HCT116 (cell line): ENCODE results near the gene ZMYM4. TPM values are rescaled to one million over a fixed set of nuclear protein-coding genes. Genes with fewer than 3 reads are reported as not detected.
A peak's percentile ranks its signal among the peaks of the same experiment; 100 is the strongest.

Experiments
- ATAC-seq: fragments of 200-7000 bp; cut with Tn5 transposase; 2 replicates; pipeline ENCODE4 v1.9.1; 2020; ENCODE audit warnings: mild to moderate bottlenecking, moderate library complexity
- Bru-seq: library from RNA; stranded (reverse); fragments of 400-500 nt; gene quantifications from one replicate; lab custom pipeline; 2021; lab: Mats Ljungman, UMichigan
- BruChase-seq, 2 experiments: library from RNA; stranded (reverse); fragments of 400-500 nt; gene quantifications; one replicate each; lab custom pipeline; 2021; lab: Mats Ljungman, UMichigan
- BruUV-seq: library from RNA; stranded (reverse); fragments of 400-500 nt; replicated peaks from 2 replicates; lab custom pipeline; 2021; lab: Mats Ljungman, UMichigan
- CTCF ChIA-PET: fragments of 300-600 bp; sonication (Branson Sonifier 250); formaldehyde crosslinking; loops from one replicate; lab custom pipeline; 2021; ENCODE audit warnings: antibody characterized with exemption; lab: Charles Lee
- POLR2A ChIA-PET: fragments of 300-600, 350-600 bp; sonication (Branson Sonifier 250); formaldehyde crosslinking; loops from one replicate; lab custom pipeline; 2021; ENCODE audit warnings: antibody characterized with exemption; lab: Charles Lee
- RAD21 ChIA-PET, 2 experiments: fragments of 300-600 bp; sonication (Branson Sonifier 250); formaldehyde crosslinking; loops; one replicate each; lab custom pipeline; 2023; ENCODE audit warnings: low total read pairs in 2 of 2; ENCODE audit not compliant: uncharacterized antibody in 2 of 2, unreplicated experiment in 2 of 2, low non-redundant PET in 1 of 2; lab: Charles Lee
- DNase-seq: peaks from one replicate; pipeline ENCODE4 v3.0.0-alpha.2; 2010; ENCODE audit warnings: low read depth, low spot score
- H2AFZ ChIP-seq: fragments of 200-600 bp; shearing (Covaris generic), sonication (generic); 2 replicates; pipeline ENCODE4 v1.6.1; 2017; ENCODE audit warnings: low read depth, mixed run types, mixed read lengths, antibody characterized with exemption, low read length; ENCODE audit not compliant: poor library complexity, severe bottlenecking
- H3K27ac ChIP-seq: 2 replicates; pipeline ENCODE4 v1.5.1; 2012; ENCODE audit warnings: low read depth, low read length
- H3K27me3 ChIP-seq: fragments of 200-600 bp; sonication (generic); 2 replicates; pipeline ENCODE4 v1.6.1; 2016; ENCODE audit warnings: mixed run types, low read length, mixed read lengths; ENCODE audit not compliant: insufficient read depth
- H3K36me3 ChIP-seq, 2 experiments: fragments of 200-500 bp in 1 of 2; fragments of 200-600 bp in 1 of 2; sonication (Bioruptor generic) in 1 of 2; sonication (generic) in 1 of 2; 2 replicates each; pipeline versions ENCODE4 v1.5.1 to v1.6.1; 2014 to 2016; ENCODE audit warnings: low read length in 2 of 2, inconsistent platforms in 1 of 2, mixed read lengths in 1 of 2, mixed run types in 1 of 2; ENCODE audit not compliant: insufficient read depth in 2 of 2, control insufficient read depth in 1 of 2
- H3K4me1 ChIP-seq, 2 experiments: fragments of 200-600 bp in 1 of 2; sonication (generic) in 1 of 2; 2 replicates each; pipeline versions ENCODE4 v1.5.1 to v1.6.1; 2012 to 2017; ENCODE audit warnings: low read length in 2 of 2, inconsistent platforms in 1 of 2, mild to moderate bottlenecking in 1 of 2, mixed read lengths in 1 of 2, mixed run types in 1 of 2, moderate library complexity in 1 of 2; ENCODE audit not compliant: insufficient read depth in 2 of 2, control insufficient read depth in 1 of 2
- H3K4me2 ChIP-seq: fragments of 200-600 bp; sonication (generic); 2 replicates; pipeline ENCODE4 v1.6.1; 2017; ENCODE audit warnings: mixed run types, low read length, mixed read lengths
- H3K4me3 ChIP-seq, 2 experiments: fragments of 200-600 bp in 1 of 2; sonication (generic) in 1 of 2; replicated peaks in 1 of 2; 2 replicates each; pipeline ENCODE4 v1.5.1; 2011 to 2016; ENCODE audit warnings: low read length in 2 of 2, control low read depth in 1 of 2, low read depth in 1 of 2, mild to moderate bottlenecking in 1 of 2, mixed read lengths in 1 of 2, mixed run types in 1 of 2
- H3K79me2 ChIP-seq: fragments of 200-600 bp; sonication (generic); 2 replicates; pipeline ENCODE4 v1.6.1; 2017; ENCODE audit warnings: mild to moderate bottlenecking, mixed run types, low read length, moderate library complexity, mixed read lengths; ENCODE audit not compliant: insufficient read depth
- H3K9ac ChIP-seq: fragments of 200-600 bp; sonication (generic); 2 replicates; pipeline ENCODE4 v1.6.1; 2016; ENCODE audit warnings: low read length, mixed read lengths
- H3K9me2 ChIP-seq: fragments of 200-600 bp; sonication (generic), shearing (Covaris generic); 2 replicates; pipeline ENCODE4 v1.6.1; 2017; ENCODE audit warnings: mixed run types, mild to moderate bottlenecking, moderate library complexity; ENCODE audit not compliant: insufficient read depth
- H3K9me3 ChIP-seq, 2 experiments: fragments of 200-500 bp in 1 of 2; fragments of 200-600 bp in 1 of 2; sonication (Bioruptor generic) in 1 of 2; sonication (generic) in 1 of 2; 2 replicates each; pipeline ENCODE4 v1.6.1; 2014 to 2017; ENCODE audit warnings: low read length in 2 of 2, mixed read lengths in 2 of 2, inconsistent platforms in 1 of 2, low read depth in 1 of 2, mild to moderate bottlenecking in 1 of 2, mixed run types in 1 of 2, moderate library complexity in 1 of 2; ENCODE audit not compliant: control insufficient read depth in 1 of 2, insufficient read depth in 1 of 2
- H4K20me1 ChIP-seq: fragments of 200-600 bp; sonication (generic), shearing (Covaris generic); 2 replicates; pipeline ENCODE4 v1.6.1; 2017; ENCODE audit warnings: mixed run types, mild to moderate bottlenecking, moderate library complexity; ENCODE audit not compliant: insufficient read depth
- ATF3 ChIP-seq: IDR thresholded peaks from 2 replicates; pipeline ENCODE4 v1.6.1; 2012
- CBX3 ChIP-seq: IDR thresholded peaks from 2 replicates; pipeline ENCODE4 v1.6.1; 2012; ENCODE audit warnings: low read depth
- CEBPB ChIP-seq: IDR thresholded peaks from 2 replicates; pipeline ENCODE4 v1.6.1; 2012; ENCODE audit warnings: low read depth
- CTCF ChIP-seq, 3 experiments: fragments of 200-600 bp in 1 of 3; sonication (generic) in 1 of 3; IDR thresholded peaks in 2 of 3; conservative IDR thresholded peaks in 1 of 3; 2 replicates each; pipeline ENCODE4 v1.5.1; 2012 to 2017; ENCODE audit warnings: low read depth in 2 of 3, low read length in 2 of 3, antibody characterized with exemption in 1 of 3, borderline replicate concordance in 1 of 3, control low read depth in 1 of 3, mild to moderate bottlenecking in 1 of 3, mixed read lengths in 1 of 3, mixed run types in 1 of 3, moderate library complexity in 1 of 3; ENCODE audit not compliant: insufficient read depth in 1 of 3
- EGR1 ChIP-seq: IDR thresholded peaks from 2 replicates; pipeline ENCODE4 v1.6.1; 2012; ENCODE audit warnings: low read depth
- EZH2 ChIP-seq: fragments of 200-600 bp; sonication (generic); IDR thresholded peaks from 2 replicates; pipeline ENCODE4 v1.6.1; 2017; ENCODE audit warnings: antibody characterized with exemption, mixed run types
- JUND ChIP-seq: IDR thresholded peaks from 2 replicates; pipeline ENCODE4 v1.6.1; 2012
- POLR2AphosphoS5 ChIP-seq: IDR thresholded peaks from 2 replicates; pipeline ENCODE4 v1.6.1; 2011; ENCODE audit warnings: mild to moderate bottlenecking, low read depth, low read length, moderate library complexity
- RAD21 ChIP-seq: IDR thresholded peaks from 2 replicates; pipeline ENCODE4 v1.6.1; 2012; ENCODE audit warnings: low read depth, mild to moderate bottlenecking
- SIN3A ChIP-seq: IDR thresholded peaks from 2 replicates; pipeline ENCODE4 v1.6.1; 2012; ENCODE audit warnings: low read depth
- SP1 ChIP-seq: IDR thresholded peaks from 2 replicates; pipeline ENCODE4 v1.6.1; 2012; ENCODE audit warnings: low read depth
- SRF ChIP-seq: IDR thresholded peaks from 2 replicates; pipeline ENCODE4 v1.6.1; 2012; ENCODE audit warnings: low read depth
- YY1 ChIP-seq: IDR thresholded peaks from 2 replicates; pipeline ENCODE4 v1.6.1; 2011; ENCODE audit warnings: low read length, low read depth, moderate library complexity, mild to moderate bottlenecking; ENCODE audit not compliant: insufficient replicate concordance; ENCODE audit errors: extremely low read depth
- ZBTB33 ChIP-seq: IDR thresholded peaks from 2 replicates; pipeline ENCODE4 v1.6.1; 2011; ENCODE audit warnings: mild to moderate bottlenecking, low read length, moderate library complexity; ENCODE audit not compliant: insufficient replicate concordance; ENCODE audit errors: extremely low read depth
- ZFX ChIP-seq: fragments of 450-650 bp; IDR thresholded peaks from 2 replicates; pipeline ENCODE4 v1.6.1; 2017
- intact Hi-C: fragments of 100-400 bp; cut with micrococcal nuclease; formaldehyde crosslinking; loops from 2 replicates; pipeline ENCODE4 v1.10.0; 2022
- long read RNA-seq: library from polyadenylated mRNA; unstranded; transcript quantifications from one replicate; pipeline ENCODE4 v2.0.0, GENCODE V29; 2021; ENCODE audit not compliant: unreplicated experiment
- polyA plus RNA-seq: library from polyadenylated mRNA; unstranded; fragments of >200 nt; gene quantifications from 2 replicates; pipeline ENCODE4 v1.2.1, GENCODE V29; 2012; ENCODE audit warnings: missing spikeins
- total RNA-seq: library from RNA; stranded (reverse); gene quantifications from one replicate; pipeline ENCODE4 v1.2.1, GENCODE V29; 2021; ENCODE audit not compliant: unreplicated experiment
- TF ChIP-seq, protein P1 (sequence below): IDR thresholded peaks from 2 replicates; pipeline ENCODE4 v1.6.1; 2012; ENCODE audit warnings: low read depth

ZMYM4 gene
- total RNA-seq (58.0 TPM), Bru-seq, nascent RNA (percentile 84 among the genes with signal in this experiment), BruChase-seq, experiment 1, labeled RNA remaining after a 6-hour chase (percentile 86 among the genes with signal in this experiment), BruChase-seq, experiment 2, labeled RNA remaining after a 2-hour chase (percentile 87 among the genes with signal in this experiment)
- 11.9 and 17.6 TPM in 2 replicates for polyA plus RNA-seq
- long read RNA-seq, full-length matches to known transcripts = 1 of 27 reads
- long read RNA-seq, partial matches to known transcripts = 14 of 27 reads
- long read RNA-seq, other reads (novel, unspliced or antisense) = 12 of 27 reads

DNA sequence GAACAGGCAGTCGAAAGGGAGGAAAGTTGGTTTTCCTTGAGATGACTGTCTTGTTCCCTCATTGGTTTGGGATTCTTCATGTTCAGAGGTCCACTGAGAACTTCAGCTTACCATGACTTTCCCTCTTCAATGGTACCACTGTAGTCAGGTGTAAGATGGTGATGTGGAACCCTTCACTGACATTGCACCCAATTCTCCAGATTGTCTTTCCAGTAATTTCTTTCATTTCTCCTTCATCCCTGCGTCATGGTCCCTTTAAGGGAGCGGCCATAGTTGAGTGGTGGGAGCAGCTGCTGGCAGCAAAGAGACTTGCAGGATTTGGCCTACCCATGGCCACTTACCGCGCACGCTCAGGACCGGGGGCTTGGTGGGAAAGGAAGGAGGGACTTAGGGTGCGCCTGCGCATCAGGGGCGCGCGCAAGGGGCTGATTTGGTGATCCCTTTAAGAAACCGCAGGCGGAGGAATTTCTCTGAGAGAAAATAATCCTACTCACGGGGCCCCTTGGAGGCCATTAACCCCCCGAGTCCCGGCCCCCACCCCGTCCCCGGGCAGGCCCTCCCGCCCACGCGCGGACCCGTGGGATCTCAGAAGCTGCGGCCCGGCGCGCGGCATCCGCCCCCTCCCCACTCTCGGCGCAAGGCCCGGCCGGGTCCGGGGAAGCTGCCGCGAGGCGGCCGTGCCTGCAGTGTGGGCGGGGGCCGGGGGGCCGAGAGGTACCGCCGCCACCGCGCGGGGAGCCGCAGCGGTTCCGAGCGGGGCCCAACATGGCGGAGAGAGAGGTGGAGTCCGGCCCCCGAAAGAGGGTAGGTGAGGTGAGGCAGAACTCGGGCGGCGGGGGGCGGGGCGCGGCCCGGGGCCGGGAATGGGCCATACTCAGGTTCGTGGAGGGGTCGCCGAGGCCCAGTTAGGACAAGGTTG, at the start of gene ZMYM4:
Gene ZMYM4 (plus strand): TSS at position 428 of the 919 bp plus-strand sequence. CDS start 338 bp downstream, at position 766.
- H3K27ac ChIP-seq = peak within 1 kb of the TSS; percentile 78
- BruUV-seq = no TSS peak
- DNase-seq (peak; percentile 98), ATAC-seq (peak; percentile 96)
- H3K4me3 ChIP-seq = peak within 1 kb of the TSS; percentile 70 to 77
- RAD21 ChIA-PET = no interaction called here
- peak within 1 kb of the TSS; percentile 6 for H2AFZ ChIP-seq
- no peaks in the 10 kb centered on the region for H3K36me3 ChIP-seq
- peak within 1 kb of the TSS; percentile 86 for H3K4me2 ChIP-seq
- H3K27me3 ChIP-seq = no peaks in the 10 kb centered on the region
- CTCF ChIA-PET = no interaction called here
- H3K9me2 ChIP-seq = peaks cover 4% of the 10 kb centered on the region; the same call in 1 of the 2 replicates
- POLR2A ChIA-PET = interaction anchor here (1.2 kb wide), 1 partner anchor 11 kb away, joined by 3 read pairs; no protein-coding TSS in a partner anchor
- H4K20me1 ChIP-seq = no peaks in the 10 kb centered on the region
- peaks cover 48% of the 10 kb centered on the region for H3K79me2 ChIP-seq
- H3K4me1 ChIP-seq = peaks cover 4 to 17% of the 10 kb centered on the region in 2 experiments; a peak in 3 of 4 replicates
- H3K9me3 ChIP-seq = no peaks in the 10 kb centered on the region
- intact Hi-C loops = no loop called here
- H3K9ac ChIP-seq = peak within 1 kb of the TSS; percentile 89
- TF ChIP-seq YY1 (peak; percentile 94), EGR1 (peak; percentile 52; the same call in 1 of the 2 replicates), SP1 (0 out of 2 replicates have a peak, but pooled peaks have one; percentile 9), CEBPB (no peak), POLR2AphosphoS5 (peak; percentile 48; the same call in 1 of the 2 replicates), EZH2 (no peak), ZBTB33 (peak; percentile 6), RAD21 (no peak), ZFX (peak; percentile 91), CTCF (IDR thresholded peaks at IDR 0.05 in 2 of 3, conservative IDR thresholded peaks at IDR 0.05 in 1 of 3; ENCODE audit: borderline replicate concordance in 1 of 3, insufficient read depth in 1 of 3, low read depth in 2 of 3, low read length in 2 of 3) (no peak), CBX3 (no peak), SRF (no peak), JUND (no peak), SIN3A (no peak; the same call in 1 of the 2 replicates), ATF3 (no peak)
- TF ChIP-seq, protein P1, sequence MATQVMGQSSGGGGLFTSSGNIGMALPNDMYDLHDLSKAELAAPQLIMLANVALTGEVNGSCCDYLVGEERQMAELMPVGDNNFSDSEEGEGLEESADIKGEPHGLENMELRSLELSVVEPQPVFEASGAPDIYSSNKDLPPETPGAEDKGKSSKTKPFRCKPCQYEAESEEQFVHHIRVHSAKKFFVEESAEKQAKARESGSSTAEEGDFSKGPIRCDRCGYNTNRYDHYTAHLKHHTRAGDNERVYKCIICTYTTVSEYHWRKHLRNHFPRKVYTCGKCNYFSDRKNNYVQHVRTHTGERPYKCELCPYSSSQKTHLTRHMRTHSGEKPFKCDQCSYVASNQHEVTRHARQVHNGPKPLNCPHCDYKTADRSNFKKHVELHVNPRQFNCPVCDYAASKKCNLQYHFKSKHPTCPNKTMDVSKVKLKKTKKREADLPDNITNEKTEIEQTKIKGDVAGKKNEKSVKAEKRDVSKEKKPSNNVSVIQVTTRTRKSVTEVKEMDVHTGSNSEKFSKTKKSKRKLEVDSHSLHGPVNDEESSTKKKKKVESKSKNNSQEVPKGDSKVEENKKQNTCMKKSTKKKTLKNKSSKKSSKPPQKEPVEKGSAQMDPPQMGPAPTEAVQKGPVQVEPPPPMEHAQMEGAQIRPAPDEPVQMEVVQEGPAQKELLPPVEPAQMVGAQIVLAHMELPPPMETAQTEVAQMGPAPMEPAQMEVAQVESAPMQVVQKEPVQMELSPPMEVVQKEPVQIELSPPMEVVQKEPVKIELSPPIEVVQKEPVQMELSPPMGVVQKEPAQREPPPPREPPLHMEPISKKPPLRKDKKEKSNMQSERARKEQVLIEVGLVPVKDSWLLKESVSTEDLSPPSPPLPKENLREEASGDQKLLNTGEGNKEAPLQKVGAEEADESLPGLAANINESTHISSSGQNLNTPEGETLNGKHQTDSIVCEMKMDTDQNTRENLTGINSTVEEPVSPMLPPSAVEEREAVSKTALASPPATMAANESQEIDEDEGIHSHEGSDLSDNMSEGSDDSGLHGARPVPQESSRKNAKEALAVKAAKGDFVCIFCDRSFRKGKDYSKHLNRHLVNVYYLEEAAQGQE = no peak
